C4-2B (cell line): Measurements from ENCODE around the gene EBF3.

Experiments
- CTCF ChIP-seq: fragments of 450-650 bp; conservative IDR thresholded peaks from 2 replicates; pipeline ENCODE4 v1.5.1; 2017; ENCODE audit warnings: mild to moderate bottlenecking
- ZFX ChIP-seq: fragments of 450-650 bp; IDR thresholded peaks from 2 replicates; pipeline ENCODE4 v1.6.1; 2017

DNA sequence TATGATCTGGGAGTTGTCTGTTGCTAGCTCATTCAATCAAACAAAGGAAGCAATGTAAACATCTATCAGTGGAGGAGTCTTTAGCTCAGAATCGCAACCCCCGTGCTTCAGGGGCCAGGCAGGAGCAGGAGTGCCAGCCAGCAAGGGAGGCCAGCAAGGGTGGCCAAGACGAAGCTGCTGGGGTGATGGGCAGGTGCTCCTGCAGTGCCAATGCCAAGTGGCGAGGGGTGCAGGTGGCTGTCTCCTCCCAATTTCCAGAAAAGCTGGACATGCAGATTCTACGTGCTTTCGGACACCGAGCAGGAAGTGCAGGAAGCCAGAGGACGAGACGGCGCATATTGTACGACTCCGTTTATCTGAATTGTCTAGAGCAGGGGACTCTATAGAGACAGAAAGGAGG, 48.1 kb upstream of the EBF3 start:
- no peak for TF ChIP-seq CTCF
- TF ChIP-seq ZFX = no peak
